ENCODE results near the gene PHACTR3.

Gene PHACTR3

GRCh38 chr20:59692139-59692538, 87.8 kb downstream of the PHACTR3 start:
- no peak for DNase-seq (ENCODE audit: low spot score)

GRCh38 chr20:59693587-59693986, 89.2 kb downstream of the PHACTR3 start:
- DNase-seq (ENCODE audit: low spot score), result no peak

GRCh38 chr20:59696476-59696875, 92.1 kb downstream of the PHACTR3 start:
- no peak for DNase-seq (ENCODE audit: low spot score)

GRCh38 chr20:59697068-59697467, 92.7 kb downstream of the PHACTR3 start:
- DNase-seq (ENCODE audit: low spot score), result no peak

GRCh38 chr20:59698598-59698997, 94.3 kb downstream of the PHACTR3 start:
- no peak for DNase-seq (ENCODE audit: low spot score)

- no peak for DNase-seq (ENCODE audit: low spot score)
These were observed 96.9 kb downstream of the PHACTR3 start for GRCh38 chr20:59701236-59701635.

GRCh38 chr20:59703046-59703445, 98.7 kb downstream of the PHACTR3 start:
- DNase-seq (ENCODE audit: low spot score), result no peak

GRCh38 chr20:59705651-59706399, 101.5 kb downstream of the PHACTR3 start:
- DNase-seq (ENCODE audit: low spot score), result no peak

GRCh38 chr20:59706400-59706693, 102.0 kb downstream of the PHACTR3 start:
- no peak for DNase-seq (ENCODE audit: low spot score)

- no peak for DNase-seq (ENCODE audit: low spot score)
These were observed 104.0 kb downstream of the PHACTR3 start for GRCh38 chr20:59708326-59708725.

DNA sequence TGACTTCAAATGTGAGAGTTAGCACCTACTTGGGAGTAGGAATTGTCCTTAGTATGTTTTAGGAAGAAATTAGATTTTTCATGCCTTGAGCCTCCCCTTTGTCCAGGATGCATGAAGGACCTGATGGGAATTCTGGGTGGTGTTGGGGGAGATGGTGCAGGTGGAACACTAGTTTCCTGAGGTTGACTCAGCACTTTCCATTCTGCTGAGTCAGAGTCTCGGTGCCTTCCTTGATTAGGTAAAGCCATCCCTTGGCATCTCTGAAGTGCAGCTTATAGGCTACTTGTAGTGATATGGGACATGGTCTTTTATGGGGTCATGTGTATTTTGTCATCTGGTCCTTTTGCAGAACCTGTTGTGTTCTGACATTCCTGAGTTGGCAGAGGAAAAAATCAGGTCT, 105.3 kb downstream of the PHACTR3 start:
- no peak for DNase-seq (ENCODE audit: low spot score)

GRCh38 chr20:59718071-59718470, 113.7 kb downstream of the PHACTR3 start:
- DNase-seq (ENCODE audit: low spot score), result no peak

DNA sequence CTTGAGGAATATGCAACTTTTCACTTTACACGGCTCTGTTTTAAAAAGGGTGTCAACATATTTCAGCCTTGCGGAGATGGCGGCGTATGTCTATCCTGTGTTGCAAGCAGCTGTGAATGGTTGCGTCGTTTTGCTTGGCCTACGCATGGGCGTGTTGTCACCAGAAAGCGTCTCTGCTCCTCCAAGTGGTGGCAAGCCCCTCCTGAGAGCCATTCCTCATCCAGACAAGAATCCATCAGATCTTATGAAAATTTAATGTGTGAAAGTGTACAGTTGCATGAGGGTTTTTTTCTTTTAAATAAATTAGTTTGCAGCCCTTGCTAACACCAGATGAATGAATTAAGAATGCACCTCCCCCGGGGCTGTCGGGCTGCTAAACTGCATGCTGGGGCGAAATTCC, 114.4 kb downstream of the PHACTR3 start:
- DNase-seq (ENCODE audit: low spot score), result no peak

DNA sequence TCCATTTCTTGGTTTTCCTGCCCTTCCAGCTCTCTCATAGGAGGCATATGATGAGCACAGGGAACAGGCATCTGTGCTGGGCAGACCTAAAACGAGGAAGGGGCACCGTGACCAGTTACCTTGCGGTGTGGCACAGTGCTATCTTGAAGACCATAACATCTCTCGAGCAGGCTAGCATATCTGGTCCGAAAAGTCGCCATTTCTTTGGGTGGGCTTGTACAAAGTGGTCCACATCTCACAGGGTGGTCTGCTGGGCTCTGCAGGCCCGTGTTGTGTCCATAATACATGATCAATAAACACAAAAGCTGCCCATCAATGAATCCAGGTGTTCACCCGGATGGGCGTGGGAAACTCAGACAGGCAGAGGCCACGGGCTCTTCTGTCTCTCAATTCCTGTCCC, 115.7 kb downstream of the PHACTR3 start:
- DNase-seq (ENCODE audit: low spot score), result no peak

DNA sequence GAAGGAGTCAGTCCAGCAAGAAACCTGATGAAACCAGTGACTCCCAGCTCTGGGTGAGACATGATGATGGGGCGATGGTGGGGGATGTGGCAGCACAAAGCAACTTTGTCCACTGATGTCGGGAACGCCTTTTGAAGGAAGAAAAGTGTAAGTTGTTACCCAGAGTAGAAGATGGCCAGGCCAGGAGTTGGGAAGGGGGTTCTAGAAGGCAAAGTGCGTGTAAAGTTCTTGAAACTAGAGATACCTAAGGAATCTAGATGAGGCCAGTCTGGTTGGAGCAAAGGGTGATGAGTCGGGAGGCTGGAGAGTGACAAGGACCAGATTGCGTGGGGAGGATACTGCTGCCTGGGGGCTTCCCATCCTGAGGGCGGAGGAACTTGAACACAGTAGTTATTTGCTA, 117.0 kb downstream of the PHACTR3 start:
- DNase-seq (ENCODE audit: low spot score), result no peak

- no peak for DNase-seq (ENCODE audit: low spot score)
These were observed 118.8 kb downstream of the PHACTR3 start for GRCh38 chr20:59723108-59723500.

DNA sequence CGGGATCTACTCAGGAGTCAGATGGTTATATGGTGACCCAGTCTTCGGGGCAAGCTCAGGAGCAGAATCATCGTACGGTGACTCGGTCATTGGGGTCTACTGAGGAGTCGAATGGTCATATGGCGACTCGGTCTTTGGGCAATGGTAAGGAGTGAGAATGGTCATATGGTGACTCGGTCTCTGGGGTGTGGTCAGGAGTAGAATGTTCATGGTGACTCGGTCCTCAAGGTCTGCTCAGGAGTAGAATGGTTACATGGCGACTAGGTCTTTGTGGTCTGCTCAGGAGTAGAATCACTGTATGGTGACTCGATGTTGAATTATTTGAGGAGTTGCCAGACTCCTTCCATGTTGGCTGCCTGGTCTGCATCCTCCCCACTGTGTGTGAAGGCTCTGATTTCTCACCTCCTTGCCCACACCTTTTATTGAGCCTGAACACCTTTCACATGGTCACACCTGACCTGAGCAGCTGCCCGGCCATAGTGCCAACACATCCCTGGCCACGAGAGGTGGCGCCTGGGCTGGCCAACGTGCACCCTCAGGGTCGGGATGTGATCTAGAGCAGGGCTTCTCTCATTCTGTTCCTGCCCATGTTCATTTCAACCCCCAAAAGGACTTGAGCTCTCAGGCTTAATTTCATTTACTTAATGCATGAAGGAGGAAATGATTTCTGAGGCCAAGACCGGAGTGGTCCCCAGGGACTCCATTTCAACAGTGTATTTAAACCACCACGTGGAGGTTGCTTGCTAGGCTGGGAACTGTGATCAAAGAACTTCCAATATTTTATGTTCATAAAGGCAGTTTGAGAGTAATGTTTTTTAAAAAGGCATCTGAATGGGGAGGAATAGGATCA, 119.5 kb downstream of the PHACTR3 start:
- peak; percentile 83 for DNase-seq (ENCODE audit: low spot score)

DNA sequence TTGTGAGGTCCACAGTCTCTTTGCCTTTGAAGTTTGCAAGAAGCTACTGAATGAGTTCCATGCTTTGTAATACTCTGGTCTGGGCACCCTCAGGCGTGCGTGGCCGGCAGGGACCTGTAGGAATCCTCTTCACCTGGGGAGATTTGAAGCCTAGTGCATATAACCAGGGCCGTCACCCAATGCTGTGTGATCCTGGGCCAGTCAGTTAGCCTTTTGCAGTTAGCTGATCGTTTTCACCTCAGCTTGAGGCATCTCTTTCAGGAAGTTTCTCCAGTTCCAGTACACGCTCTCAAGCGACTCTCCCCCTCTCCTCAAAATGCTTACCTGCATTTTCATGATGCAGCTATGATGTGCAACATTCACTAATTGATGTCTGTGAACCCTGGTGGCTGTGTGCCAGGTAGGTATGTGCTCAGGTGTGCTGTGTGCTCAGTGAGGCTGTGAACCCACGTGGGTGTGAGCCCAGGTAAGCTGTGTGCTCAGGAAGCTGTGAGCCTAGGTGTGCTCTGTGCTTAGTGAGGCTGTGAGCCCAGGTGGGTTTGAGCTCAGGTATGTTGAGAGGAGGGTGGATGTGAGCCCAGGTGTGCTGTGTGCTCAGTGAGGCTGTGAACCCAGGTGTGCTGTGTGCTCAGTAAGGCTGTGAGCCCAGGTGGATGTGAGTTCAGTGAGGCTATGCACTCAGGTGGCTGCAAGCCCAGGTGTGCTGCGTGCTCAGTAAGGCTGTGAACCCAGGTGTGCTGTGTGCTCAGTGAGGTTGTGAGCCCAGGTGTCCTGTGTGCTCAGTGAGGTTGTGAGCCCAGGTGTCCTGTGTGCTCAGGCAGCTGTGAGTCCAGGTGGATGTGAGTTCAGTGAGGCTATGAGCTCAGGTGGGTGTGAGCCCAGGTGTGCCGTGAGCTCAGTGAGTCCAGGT, 120.4 kb downstream of the PHACTR3 start:
- DNase-seq (ENCODE audit: low spot score), result no peak

GRCh38 chr20:59725476-59726280, 121.3 kb downstream of the PHACTR3 start:
- no peak for DNase-seq (ENCODE audit: low spot score)

DNA sequence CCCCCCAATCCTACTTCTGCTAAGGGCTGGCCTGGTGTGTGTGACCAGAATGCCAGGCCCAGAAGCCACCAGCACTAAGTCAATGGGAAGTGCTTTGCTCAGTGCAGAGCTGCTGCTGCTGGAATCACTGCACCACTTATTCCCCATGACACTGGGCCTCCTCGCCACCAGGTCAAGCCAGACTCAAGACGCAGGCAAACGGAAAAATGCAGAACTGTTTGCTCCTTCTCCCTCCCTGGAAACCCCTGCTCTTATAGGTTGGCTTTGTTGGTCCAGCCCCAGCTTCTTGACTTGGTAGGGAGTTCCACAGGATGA, 121.9 kb downstream of the PHACTR3 start:
- no peak for DNase-seq (ENCODE audit: low spot score)

- no peak for DNase-seq (ENCODE audit: low spot score)
These were observed 124.5 kb downstream of the PHACTR3 start for GRCh38 chr20:59728722-59729430.
